GM12878 (cell line): ENCODE results near the gene PEMT.

Experiments
- EZH2 ChIP-seq: IDR thresholded peaks from 2 replicates; pipeline ENCODE4 v1.6.1; 2012; ENCODE audit warnings: low read depth, mild to moderate bottlenecking, control low read depth, inconsistent platforms, low read length, borderline replicate concordance; ENCODE audit not compliant: control insufficient read depth
- KAT2A ChIP-seq: conservative IDR thresholded peaks from 2 replicates; pipeline ENCODE4 v1.6.1; 2011; ENCODE audit warnings: low read depth, low read length; ENCODE audit not compliant: control insufficient read depth
- NFIC ChIP-seq: IDR thresholded peaks from 2 replicates; pipeline ENCODE4 v1.6.1; 2012; ENCODE audit warnings: low read depth, mild to moderate bottlenecking, inconsistent platforms, low read length, moderate library complexity
- POLR2A ChIP-seq: IDR thresholded peaks from 2 replicates; pipeline ENCODE4 v1.6.1; 2011; ENCODE audit warnings: low read depth, mild to moderate bottlenecking, low read length
- SMC3 ChIP-seq: IDR thresholded peaks from 2 replicates; pipeline ENCODE4 v1.6.1; 2011; ENCODE audit warnings: low read length, improper control_type of control experiment, borderline replicate concordance
- SREBF2 ChIP-seq: IDR thresholded peaks from 2 replicates; pipeline ENCODE4 v1.6.1; 2012; ENCODE audit warnings: mild to moderate bottlenecking, low read length
- TBL1XR1 ChIP-seq: IDR thresholded peaks from 2 replicates; pipeline ENCODE4 v1.6.1; 2012; ENCODE audit warnings: low read depth, low read length, improper control_type of control experiment
- TF ChIP-seq, protein P1 (sequence below): IDR thresholded peaks from 2 replicates; pipeline ENCODE4 v1.6.1; 2011; ENCODE audit warnings: low read depth, low read length, improper control_type of control experiment, borderline replicate concordance
- TF ChIP-seq, protein P2 (sequence below), 3 experiments: IDR thresholded peaks in 2 of 3; conservative IDR thresholded peaks in 1 of 3; 2 replicates each; pipeline ENCODE4 v1.5.1; 2011; ENCODE audit warnings: low read depth in 3 of 3, low read length in 3 of 3, mild to moderate bottlenecking in 3 of 3, control low read depth in 2 of 3, moderate library complexity in 2 of 3, inconsistent platforms in 1 of 3, mixed read lengths in 1 of 3; ENCODE audit not compliant: control insufficient read depth in 2 of 3, insufficient read depth in 1 of 3; ENCODE audit errors: extremely low read depth in 1 of 3
- TF ChIP-seq, protein P3 (sequence below): IDR thresholded peaks from 2 replicates; pipeline ENCODE4 v1.6.1; 2012; ENCODE audit warnings: low read depth, low read length, improper control_type of control experiment

DNA sequence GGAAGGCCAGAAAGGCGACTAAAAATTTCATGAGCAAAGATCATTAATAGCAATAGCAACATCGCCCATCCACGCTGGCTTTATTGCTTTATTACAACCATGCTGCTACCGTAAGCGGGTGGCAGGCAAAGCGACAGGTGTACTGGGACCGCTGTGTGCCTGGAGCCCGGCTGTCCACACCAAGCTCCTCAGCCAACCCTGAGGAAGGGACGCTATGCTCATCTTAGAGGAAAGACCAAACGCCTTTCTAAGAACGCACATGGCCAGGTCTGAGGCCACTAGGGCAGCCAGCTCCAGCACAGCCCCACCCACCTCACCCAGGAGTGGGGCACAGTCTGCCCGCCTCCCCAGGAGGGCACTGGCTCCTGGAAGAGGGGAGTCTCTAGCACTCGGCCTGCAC is 28.0 kb downstream of the PEMT start:
- no peak for TF ChIP-seq EZH2
- TF ChIP-seq TBL1XR1: no peak
- TF ChIP-seq POLR2A: no peak
- no peak for TF ChIP-seq SMC3
- no peak for TF ChIP-seq SREBF2
- no peak for TF ChIP-seq NFIC
- TF ChIP-seq, protein P1, sequence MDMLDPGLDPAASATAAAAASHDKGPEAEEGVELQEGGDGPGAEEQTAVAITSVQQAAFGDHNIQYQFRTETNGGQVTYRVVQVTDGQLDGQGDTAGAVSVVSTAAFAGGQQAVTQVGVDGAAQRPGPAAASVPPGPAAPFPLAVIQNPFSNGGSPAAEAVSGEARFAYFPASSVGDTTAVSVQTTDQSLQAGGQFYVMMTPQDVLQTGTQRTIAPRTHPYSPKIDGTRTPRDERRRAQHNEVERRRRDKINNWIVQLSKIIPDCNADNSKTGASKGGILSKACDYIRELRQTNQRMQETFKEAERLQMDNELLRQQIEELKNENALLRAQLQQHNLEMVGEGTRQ: no peak
- TF ChIP-seq, protein P2, sequence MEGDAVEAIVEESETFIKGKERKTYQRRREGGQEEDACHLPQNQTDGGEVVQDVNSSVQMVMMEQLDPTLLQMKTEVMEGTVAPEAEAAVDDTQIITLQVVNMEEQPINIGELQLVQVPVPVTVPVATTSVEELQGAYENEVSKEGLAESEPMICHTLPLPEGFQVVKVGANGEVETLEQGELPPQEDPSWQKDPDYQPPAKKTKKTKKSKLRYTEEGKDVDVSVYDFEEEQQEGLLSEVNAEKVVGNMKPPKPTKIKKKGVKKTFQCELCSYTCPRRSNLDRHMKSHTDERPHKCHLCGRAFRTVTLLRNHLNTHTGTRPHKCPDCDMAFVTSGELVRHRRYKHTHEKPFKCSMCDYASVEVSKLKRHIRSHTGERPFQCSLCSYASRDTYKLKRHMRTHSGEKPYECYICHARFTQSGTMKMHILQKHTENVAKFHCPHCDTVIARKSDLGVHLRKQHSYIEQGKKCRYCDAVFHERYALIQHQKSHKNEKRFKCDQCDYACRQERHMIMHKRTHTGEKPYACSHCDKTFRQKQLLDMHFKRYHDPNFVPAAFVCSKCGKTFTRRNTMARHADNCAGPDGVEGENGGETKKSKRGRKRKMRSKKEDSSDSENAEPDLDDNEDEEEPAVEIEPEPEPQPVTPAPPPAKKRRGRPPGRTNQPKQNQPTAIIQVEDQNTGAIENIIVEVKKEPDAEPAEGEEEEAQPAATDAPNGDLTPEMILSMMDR (IDR thresholded peaks at IDR 0.05 in 2 of 3, conservative IDR thresholded peaks at IDR 0.05 in 1 of 3; ENCODE audit: control insufficient read depth in 2 of 3, extremely low read depth in 1 of 3, insufficient read depth in 1 of 3, low read depth in 3 of 3, low read length in 3 of 3): no peak
- TF ChIP-seq, protein P3, sequence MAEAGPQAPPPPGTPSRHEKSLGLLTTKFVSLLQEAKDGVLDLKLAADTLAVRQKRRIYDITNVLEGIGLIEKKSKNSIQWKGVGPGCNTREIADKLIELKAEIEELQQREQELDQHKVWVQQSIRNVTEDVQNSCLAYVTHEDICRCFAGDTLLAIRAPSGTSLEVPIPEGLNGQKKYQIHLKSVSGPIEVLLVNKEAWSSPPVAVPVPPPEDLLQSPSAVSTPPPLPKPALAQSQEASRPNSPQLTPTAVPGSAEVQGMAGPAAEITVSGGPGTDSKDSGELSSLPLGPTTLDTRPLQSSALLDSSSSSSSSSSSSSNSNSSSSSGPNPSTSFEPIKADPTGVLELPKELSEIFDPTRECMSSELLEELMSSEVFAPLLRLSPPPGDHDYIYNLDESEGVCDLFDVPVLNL: no peak
- no peak for TF ChIP-seq KAT2A
